HG03097 (cell line): ENCODE measurements around the gene SYNPR.
"Not testable (repeated sequence)": the region's sequence is repeated elsewhere in the genome, so short reads cannot be mapped to it uniquely, and the experiment has no call there.

Experiments used
- ATAC-seq: cut with Tn5 transposase; IDR thresholded peaks from one replicate; pipeline ENCODE4 v1.9.1; 2021; ENCODE audit not compliant: unreplicated experiment, low FRiP score

Gene SYNPR

DNA sequence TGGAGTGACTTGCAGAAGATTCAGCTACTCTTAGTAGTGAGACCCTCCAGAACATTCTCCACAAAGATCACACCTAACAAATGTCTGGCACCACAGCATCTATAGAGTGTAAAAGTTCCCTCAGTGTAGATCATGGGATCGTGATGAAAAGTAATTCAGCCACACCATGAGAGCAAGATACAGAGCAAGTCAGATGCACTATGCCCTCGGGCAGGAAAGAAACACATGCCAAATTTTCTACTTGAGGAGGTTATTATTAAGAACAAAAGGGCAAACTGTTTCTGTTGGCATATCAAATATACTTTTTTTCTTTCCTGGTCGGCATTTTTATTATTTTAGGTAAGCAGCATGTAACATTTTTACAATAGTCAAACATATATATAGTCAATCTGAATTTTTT is 329.6 kb downstream of the SYNPR start:
- no peak for ATAC-seq

DNA sequence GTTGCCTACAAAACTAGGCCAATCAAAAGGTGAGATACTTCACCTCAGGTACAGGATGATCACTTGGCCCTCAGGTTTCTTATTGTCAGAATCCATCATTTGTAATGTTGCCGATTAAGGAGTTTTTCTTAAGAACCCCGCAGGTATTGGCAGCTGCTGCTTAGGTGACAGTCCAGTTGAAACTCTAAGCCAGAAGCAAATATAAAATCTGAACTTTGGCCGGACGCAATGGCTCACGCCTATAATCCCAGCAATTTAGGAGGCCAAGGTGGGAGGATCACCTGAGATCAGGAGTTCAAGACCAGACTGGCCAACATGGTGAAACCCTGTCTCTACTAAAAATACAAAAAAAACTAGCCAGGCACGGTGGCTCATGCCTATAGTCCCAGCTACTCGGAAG is 331.3 kb downstream of the SYNPR start:
- ATAC-seq = no peak

DNA sequence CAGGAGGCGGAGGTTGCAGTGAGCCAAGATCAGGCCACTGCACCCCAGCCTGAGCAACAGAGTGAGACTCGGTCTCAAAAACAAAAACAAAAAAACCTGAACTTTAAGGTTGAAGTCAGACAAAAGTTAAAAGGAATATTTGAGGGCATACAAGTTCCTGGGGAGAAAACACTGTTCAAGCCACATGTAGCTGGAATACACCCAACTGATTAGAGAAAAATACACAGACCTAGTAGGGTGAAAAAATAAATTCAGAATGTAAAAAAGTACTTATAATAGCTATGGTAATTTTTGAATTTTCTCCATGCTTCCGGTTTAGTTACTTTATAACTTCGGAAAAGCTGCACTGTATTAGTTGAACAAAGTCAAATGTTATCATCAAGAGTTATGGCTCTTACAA is 331.7 kb downstream of the SYNPR start:
- no peak for ATAC-seq

DNA sequence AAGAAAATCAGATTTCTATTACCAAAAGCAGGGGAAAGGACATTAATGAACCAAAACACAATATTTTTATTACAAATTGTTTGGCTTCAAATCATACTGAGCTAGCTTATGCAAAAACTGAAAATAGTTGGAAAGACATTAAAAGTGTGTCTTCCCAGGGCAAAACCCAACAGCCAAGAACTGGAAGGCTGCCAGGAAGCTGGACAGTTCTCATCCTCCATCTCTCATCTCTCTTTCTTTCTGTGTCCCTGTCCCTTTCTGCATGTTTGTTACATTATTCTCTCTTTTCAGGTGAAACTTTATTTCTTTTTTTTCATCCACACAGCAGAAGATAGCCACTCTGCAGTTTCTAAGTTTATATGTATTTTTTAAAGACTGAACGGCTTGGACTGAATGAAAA is 333.3 kb downstream of the SYNPR start:
- no peak for ATAC-seq

DNA sequence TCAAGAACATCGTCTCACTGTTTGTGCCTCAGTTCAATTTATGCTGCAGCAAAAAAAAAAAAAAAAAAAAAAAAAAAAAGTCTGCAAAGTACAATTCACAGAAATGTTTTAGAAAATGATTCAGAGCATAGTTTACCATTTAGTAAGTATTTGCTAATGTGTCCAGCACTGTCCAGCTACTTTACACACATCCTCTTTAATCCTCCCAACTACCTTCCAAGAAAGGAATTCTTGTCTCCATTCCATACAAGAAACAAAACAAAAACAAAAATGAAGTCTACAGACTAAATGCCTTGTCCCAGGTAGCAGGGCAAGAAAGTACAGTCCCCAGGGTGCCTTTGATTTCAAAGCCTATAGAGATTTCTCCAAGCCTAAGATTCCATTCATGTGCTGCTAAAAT is 335.5 kb downstream of the SYNPR start:
- no peak for ATAC-seq

DNA sequence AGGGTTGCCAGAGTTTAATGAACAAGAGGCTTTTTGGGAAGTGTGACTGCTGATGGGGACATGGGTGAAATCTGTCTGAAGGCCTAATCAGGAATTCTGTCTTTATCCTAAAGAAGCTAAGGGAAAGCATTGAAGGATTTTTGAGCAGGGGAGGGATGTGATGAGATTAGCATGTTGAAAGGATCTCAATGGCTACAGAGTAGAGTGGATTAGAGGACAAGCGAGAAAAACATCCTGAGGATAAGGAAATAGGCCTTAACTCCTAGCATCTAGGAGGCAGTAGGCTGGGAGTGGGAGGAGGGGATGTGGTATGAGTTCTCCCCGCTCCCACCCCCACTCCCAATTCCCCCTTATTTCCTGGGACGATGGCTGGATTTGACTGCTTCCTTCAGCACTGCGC is 339.3 kb downstream of the SYNPR start:
- no peak for ATAC-seq

DNA sequence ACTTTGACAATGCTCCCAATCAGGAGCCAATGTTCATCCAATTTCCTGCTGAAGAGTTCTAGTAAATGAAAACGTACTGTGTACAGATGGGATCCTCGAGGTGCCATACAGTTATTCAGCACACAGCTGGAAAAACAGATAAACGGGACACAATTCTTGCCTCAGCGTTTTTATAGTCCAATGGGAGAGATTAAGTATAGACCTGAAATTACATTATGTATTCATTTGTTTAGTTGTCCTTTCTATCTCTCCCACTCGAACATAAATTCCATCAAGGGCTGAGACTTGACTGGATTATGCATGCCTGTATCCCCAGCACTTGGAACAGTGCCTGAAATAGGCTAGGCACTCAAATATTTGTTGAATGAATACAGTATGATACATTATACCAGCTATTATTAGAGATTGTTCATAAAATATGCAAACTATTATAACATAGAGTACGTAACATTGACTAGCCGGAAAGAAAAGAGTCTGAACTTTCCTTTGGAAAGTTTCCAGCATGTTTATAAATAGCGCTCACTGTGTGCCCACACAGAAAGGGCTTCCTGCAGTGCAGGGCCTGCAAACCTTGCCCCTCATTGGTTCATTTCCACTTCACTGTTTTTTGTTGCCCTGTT is 346.9 kb downstream of the SYNPR start:
- ATAC-seq = no peak

DNA sequence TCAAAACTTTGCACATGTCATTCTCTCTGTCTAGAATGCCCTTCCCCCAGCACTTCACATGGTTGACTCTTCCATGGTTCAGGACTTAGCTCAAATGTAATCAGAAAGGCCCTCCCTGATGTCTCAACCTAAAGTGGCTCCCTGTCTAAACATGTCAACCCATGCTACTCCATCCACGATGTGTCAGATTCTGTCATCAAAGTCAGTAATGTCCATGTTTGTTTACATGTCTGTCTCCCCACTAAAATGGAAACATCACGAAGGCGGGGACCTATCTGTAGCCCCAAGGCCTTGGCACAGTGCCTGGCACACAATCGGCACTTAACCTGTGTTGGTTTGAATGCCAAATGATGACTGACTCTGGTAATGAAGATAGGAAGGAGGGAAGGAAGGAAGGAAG is 353.6 kb downstream of the SYNPR start:
- no peak for ATAC-seq

DNA sequence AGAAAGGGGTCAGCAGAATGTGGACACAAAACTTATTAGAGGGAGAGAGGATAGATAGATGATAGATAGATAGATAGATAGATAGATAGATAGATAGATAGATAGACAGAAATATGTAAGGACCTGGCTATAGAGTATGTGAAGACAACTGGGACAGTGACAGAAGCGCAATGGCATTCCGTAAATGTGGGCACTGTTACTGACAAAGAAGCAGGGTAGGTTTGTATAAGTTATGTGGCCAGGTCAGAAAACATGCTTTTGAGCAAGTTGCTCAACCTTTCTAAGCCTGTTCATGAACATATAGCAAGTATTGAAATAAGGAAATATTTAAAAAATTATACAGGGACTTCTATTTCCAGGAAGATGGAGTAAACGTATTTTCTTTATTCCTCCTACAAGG is 357.1 kb downstream of the SYNPR start:
- ATAC-seq = no peak

DNA sequence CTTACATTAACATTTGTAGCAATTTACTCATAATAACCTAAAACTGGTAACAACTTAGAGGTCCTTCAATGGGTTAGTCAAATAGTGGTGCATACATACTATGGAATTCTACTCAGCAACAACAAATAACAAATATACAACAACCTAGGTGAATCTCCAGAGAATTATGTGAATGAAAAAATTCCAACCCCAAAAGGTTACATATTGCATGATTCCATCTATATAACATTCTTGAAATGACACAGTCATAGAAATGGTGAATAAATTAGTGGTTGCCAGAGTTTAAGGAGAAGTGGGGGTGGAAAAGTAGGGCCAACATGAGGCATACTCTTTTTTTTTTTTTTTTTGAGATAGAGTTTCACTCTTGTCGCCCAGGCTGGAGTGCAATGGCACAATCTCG is 361.7 kb downstream of the SYNPR start:
- ATAC-seq = no peak

DNA sequence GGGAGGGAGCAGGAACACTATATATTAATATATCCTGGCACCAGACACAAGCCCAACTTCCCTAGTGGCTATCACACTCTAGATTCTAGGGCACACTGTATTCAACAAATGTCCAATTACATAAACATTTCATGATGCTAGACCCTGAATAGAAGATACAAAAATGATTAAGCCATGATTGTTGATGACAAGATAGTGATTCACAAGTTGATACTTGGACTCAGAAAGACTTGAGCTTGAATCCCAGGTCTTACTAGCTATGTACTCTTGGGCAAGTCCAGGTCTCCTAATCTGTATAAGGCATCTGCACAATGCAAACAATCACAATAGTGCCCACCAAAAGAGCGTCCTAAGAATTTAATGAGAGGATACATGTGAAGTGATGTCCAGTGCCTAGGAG is 364.4 kb downstream of the SYNPR start:
- ATAC-seq = no peak

DNA sequence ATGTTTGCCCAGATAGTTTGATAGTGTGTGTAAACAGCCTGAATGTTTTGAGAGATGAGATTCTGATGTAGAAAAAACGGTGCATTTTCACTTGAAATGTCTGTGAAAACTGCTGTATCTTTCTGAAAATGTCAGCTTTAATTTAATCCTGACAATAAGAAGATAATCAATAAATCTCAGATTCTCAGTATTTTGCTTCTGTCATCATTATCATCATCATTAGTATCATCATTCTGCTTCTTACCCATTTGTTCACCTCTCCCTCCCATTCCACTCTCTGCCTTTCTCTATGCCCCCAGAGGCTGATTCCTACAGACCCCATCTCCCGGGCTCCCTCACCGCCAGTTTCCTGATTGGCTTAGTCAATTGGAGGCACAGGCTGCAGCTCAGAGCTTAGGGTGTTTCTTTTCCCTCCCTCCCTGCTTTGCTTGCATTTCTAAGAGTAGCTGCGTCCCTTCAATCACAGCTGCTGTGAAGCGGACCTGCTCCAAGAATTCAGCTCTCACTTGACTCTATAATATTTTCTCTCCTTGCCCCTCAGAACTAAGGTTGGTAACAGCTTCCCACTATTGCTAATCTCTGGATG is 366.2 kb downstream of the SYNPR start:
- ATAC-seq = no peak

DNA sequence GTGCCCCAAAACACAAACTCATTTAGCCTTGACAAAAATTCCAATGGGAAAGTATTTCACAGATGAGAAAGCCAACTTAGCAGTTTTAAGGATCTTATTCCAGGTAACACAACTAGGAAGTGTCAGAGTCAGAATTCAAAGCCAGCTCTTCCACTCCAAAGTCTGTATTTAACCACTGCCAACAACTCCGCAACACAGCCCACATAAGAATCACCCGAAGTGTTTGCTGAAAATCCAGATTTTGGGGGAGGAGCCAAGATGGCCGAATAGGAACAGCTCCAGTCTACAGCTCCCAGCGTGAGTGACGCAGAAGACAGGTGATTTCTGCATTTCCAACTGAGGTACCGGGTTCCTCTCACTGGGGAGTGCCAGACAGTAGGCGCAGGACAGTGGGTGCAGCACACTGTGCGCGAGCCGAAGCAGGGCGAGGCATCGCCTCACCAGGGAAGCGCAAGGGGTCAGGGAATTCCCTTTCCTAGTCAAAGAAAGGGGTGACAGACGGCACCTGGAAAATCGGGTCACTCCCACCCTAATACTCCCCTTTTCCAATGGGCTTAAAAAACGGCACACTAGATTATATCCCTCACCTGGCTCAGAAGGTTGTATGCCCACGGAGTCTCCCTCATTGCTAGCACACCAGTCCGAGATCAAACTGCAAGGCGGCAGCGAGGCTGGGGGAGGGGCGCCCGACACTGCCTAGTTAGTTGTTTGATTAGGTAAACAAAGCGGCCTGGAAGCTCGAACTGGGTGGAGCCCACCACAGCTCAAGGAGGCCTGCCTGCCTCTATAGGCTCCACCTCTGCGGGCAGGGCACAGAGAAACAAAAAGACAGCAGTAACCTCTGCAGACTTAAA is 367.0 kb downstream of the SYNPR start:
- not testable (repeated sequence) for ATAC-seq

DNA sequence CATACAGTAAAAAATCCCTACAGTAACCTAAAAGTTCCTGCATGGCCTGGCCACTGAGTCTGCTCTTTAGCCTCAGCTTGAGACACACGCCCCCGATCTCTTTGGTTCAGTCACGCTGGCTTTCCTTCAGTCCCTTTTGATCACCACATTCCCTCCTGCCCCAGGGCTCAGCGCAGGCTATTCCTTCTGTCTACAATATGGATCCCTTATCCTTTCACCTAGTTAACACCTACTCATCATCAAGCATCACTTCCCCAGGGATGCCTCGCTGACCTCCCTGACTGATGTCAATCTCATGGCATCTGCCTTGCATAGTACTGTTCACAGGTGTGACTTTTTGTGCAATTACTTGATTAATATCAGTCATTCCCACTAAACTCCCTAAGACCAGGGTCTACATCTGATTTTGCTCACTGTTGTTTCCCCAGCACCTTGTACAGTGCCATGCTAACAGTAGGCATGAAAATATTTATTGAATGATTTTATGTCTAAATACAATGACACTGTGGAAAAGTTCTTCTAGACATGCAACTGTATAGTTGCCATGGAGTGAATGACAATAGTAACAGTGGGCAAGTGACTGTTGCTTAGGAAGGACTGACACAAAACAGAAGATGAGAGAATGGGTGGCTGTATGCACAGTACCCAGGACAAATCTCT is 374.1 kb downstream of the SYNPR start, which contains the start of gene SNTN:
Gene SNTN (plus strand): TSS at position 610 of the 660 bp plus-strand sequence. CDS start 13 bp downstream, at position 623.
- no peak for ATAC-seq

DNA sequence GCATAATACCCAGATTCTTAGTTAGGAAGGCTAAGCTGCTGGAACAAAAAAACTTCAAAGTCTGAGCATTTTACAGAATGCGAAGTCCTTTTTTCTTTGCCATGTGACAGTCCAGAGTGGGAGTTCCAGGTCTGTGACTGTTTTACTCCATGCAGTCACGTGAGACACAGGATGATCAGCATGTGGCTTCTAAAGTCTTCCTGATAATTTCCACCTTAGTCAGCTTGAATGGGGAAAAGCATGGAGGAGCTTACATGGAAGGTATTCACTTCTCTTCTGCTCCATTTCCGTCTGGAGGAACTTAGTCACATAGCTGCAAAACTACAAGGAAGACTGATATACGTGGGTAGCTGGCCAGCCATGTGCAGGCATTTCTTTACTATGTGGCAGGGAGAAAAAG is 376.1 kb downstream of the SYNPR start:
- ATAC-seq = no peak

DNA sequence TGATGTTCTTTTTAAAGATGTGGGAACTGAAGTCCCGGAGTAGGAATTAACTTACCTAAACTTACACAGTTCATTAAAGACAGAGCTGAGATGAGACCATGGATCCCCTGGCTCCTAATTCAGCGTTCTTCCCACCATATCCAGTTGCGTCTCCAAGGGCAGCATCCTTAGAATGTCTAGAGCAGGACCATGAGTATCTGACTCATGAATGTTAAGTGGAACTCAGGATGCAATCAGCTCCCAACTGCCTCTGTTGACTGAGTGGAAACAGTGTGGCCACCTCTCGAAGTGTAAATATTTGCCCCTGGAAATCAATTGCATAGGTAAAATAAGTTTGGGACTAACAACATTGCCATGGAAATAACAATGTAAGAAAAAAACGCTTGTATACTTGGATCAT is 376.8 kb downstream of the SYNPR start:
- ATAC-seq = no peak

DNA sequence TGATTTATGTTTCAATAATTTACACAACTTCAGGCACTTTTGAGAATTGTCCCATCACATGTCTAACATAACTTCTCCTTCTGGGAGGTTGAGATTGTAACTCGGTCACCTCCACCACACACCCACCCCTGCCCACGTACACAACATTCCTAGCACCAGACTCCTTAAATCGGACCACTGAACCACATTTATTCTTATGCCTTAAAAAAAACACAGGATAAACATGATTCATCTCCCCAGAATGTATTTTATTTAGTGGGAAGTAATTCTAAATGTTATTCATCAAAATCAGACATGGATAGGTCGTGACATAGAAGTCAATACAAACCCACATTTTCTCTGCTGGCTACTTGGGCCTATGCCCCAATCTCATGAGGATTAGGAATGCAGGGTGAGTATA is 377.4 kb downstream of the SYNPR start:
- no peak for ATAC-seq

DNA sequence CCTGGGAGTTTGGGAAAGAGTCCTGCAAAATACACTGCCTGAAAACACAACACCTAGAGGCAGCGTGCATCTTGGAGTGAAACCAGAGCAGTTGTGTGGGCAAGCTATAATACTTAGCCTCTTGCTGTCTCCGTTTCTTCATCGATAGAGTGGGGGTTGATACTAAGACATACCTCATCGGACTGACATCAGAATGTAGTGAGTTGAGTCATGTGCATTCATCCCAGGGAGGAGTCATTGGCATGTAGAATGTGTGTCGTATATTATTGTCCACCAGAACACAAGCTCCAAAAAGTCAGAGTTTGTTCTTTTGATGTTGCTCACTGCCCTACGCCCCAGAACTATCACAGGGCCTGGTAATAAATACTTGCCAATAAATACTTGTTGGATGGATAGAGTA is 378.7 kb downstream of the SYNPR start:
- no peak for ATAC-seq

DNA sequence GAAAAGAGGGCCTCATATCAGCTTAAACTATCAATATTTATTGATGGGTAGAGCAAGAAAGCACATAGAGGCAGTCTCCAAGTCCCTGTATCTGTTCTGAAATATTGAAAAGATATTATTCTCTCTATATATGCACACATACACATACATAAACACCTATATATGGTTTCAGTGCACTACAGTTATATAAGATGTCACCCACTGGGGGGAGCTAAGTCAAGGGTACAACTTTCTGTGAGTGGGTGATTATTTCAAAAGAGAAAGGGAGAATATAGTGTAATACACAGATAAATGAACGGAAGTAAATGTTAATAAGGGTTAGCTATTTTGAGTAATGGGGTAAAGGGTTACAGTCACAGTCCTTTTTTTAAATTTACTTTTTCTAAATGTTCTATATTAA is 383.1 kb downstream of the SYNPR start:
- ATAC-seq = no peak

DNA sequence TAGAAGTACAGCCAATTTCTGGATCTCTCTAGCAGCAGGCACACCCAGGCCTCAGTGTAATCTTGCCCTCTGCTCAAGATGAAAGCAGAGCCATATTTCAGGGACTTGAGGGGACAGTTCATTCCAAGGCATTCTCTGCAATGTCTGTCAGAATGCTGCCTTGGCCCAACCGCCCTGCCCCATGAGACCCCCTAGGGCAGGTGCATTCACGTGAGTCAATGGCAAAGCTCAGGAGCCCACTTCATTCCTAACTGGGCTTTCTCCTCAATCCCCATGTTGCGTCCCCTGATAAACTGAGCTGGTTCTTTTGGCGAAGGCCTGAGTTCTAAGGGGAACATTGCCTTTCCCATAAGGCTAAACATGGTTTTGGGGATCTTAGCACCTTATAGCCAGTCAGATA is 383.9 kb downstream of the SYNPR start:
- ATAC-seq = no peak

DNA sequence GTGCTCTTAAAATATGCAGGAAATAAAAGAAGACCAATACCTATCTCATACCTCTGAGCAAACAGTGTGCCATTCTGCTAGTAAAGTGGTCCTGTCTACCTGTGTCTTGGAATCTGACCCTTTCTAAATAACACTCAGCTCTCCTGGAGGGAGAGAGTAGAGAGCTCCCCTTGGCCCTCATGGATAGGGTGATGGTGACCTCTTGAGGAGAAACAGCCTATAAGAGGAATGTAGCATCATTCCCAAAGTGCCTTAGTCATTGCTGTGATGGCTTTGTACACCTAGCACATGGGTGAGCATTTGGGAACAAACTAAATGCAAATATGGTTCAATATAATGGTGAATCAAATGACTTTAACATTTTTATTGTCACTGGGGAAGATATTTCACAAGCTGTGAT is 384.4 kb downstream of the SYNPR start:
- no peak for ATAC-seq
